OCI-LY3 (cell line): Measurements from ENCODE around the gene PLK5.

Source experiments
- H2AFZ ChIP-seq: fragments of 200-600, 300-600 bp; shearing (Covaris generic); 2 replicates; pipeline ENCODE4 v1.6.0; 2014; ENCODE audit warnings: antibody characterized with exemption, low read depth, low read length
- H3K27ac ChIP-seq: fragments of 200-600, 300-600 bp; sonication (generic); 2 replicates; pipeline ENCODE4 v1.5.1; 2014; ENCODE audit warnings: mild to moderate bottlenecking, low read length, moderate library complexity, mixed read lengths
- H3K27me3 ChIP-seq: fragments of 200-600, 300-600 bp; sonication (generic); 2 replicates; pipeline ENCODE4 v1.6.1; 2014; ENCODE audit warnings: low read depth, low read length, mixed read lengths
- H3K36me3 ChIP-seq: fragments of 200-600, 300-600 bp; sonication (generic); replicated peaks from 2 replicates; pipeline ENCODE3; 2014; ENCODE audit warnings: low read depth, low read length, mixed read lengths
- H3K4me1 ChIP-seq: fragments of 300-600, 200-600 bp; sonication (generic); 2 replicates; pipeline ENCODE4 v1.6.1; 2014; ENCODE audit warnings: low read length, mixed read lengths
- H3K4me2 ChIP-seq: fragments of 200-600, 300-600 bp; sonication (generic); 2 replicates; pipeline ENCODE4 v1.6.1; 2014; ENCODE audit warnings: low read length, mixed read lengths
- H3K4me3 ChIP-seq: fragments of 300-600, 200-600 bp; sonication (generic); 2 replicates; pipeline ENCODE4 v1.5.1; 2014; ENCODE audit warnings: antibody characterized with exemption, mild to moderate bottlenecking, low read length, moderate library complexity
- H3K79me2 ChIP-seq: fragments of 300-600, 200-600 bp; shearing (Covaris generic); 2 replicates; pipeline ENCODE4 v1.6.1; 2014; ENCODE audit warnings: mild to moderate bottlenecking, low read length, mixed read lengths
- H3K9ac ChIP-seq: fragments of 300-600, 200-600 bp; shearing (Covaris generic); 2 replicates; pipeline ENCODE4 v1.6.0; 2014; ENCODE audit warnings: mild to moderate bottlenecking, low read length, moderate library complexity
- H3K9me3 ChIP-seq: fragments of 200-600, 300-600 bp; shearing (Covaris generic); 2 replicates; pipeline ENCODE4 v1.6.1; 2014; ENCODE audit warnings: low read length, mixed read lengths; ENCODE audit not compliant: insufficient read depth
- H4K20me1 ChIP-seq: fragments of 200-600, 300-600 bp; sonication (generic); 2 replicates; pipeline ENCODE4 v1.6.1; 2016; ENCODE audit warnings: low read length, mixed read lengths; ENCODE audit not compliant: insufficient read depth
- CTCF ChIP-seq: fragments of 200-600, 300-600 bp; sonication (generic); IDR thresholded peaks from 2 replicates; pipeline ENCODE4 v1.5.1; 2014; ENCODE audit warnings: antibody characterized with exemption, low read length, low read depth
- EZH2phosphoT487 ChIP-seq: fragments of 200-600 bp; shearing (Covaris generic); IDR thresholded peaks from 2 replicates; pipeline ENCODE4 v1.6.1; 2018; ENCODE audit warnings: antibody characterized with exemption, mixed run types, low read depth

PLK5 gene

DNA sequence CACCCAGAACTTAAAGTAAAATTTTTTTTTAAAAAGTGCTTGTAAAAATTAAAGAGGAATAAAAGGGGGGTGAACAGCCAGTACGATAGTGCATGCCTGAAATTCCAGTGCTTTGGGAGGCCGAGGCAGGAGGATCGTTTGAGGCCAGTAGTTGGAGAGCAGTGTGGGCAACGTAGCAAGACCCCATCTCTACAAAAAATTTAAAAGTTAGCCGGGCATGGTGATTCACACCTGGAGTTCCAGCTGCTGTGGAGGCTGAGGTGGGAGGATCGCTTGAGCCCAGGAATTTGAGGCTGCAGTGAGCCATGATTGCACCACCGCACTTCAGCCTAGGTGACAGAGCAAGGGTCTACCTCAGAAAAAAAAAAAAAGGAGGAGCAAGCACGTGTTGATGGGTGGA lies 18.9 kb upstream of the PLK5 start:
- no peaks in the 10 kb centered on the region for H3K4me1 ChIP-seq
- peaks cover 4% of the 10 kb centered on the region; the same call in 1 of the 2 replicates for H3K27me3 ChIP-seq
- H3K27ac ChIP-seq = no peak overlapping the region
- H3K4me2 ChIP-seq = no peak overlapping the region
- no peaks in the 10 kb centered on the region for H3K9me3 ChIP-seq
- H2AFZ ChIP-seq = no peak overlapping the region
- no peaks in the 10 kb centered on the region for H3K36me3 ChIP-seq
- H3K9ac ChIP-seq = no peak overlapping the region
- no peak overlapping the region for H3K4me3 ChIP-seq
- no peaks in the 10 kb centered on the region for H4K20me1 ChIP-seq
- no peaks in the 10 kb centered on the region for H3K79me2 ChIP-seq
- no peak for TF ChIP-seq CTCF
- no peak for TF ChIP-seq EZH2phosphoT487

DNA sequence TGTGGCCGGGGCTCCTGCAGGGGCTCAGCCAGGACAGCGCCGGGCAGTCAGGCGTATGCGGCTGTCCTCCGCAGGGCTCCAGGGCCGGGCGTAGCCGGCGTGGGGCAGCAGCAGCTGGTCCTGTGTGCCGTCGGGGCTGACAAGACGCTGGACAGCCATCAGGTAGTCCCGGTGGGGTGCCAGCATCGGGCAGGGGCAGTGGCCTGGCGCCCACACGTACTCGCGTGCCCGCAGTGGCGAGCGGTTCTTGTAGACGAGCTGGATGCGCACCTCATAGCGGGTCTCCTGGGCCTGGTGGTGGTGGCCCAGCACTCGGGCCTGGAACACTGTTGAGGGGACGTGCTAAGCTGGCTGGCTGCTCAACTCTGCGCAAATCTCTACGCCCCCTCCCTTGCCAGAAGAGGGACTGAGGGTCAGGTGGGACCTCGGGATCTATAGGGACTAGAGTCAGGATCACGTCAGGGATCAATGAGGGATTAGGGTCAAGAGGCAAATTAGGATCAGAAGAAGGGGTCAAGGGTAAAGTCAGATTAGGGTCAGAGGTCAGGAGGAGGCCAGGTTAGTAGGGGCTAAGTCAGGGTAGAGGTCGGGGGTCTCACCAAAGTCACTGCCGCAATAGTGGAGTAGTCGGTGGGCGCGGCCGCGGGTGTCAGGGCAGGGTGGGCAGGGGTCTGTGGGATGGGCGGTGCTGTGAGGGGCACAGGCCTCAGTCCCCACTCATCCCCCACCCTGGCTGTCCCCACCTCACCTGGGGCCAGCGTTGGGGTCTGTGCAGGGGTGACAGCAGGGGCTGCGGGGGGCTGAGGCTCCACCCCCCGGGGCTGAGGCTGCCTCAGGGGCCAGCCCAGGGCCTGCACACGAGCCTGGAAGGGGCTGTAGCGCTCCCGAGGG lies 17.6 kb upstream of the PLK5 start:
- Histone ChIP-seq H3K9me3 (no peaks in the 10 kb centered on the region), H2AFZ (no peak overlapping the region), H3K79me2 (no peaks in the 10 kb centered on the region), H3K4me2 (no peak overlapping the region), H3K36me3 (no peaks in the 10 kb centered on the region), H3K4me1 (no peaks in the 10 kb centered on the region), H3K4me3 (no peak overlapping the region), H3K9ac (no peak overlapping the region), H3K27me3 (peaks cover 4% of the 10 kb centered on the region; the same call in 1 of the 2 replicates), H3K27ac (no peak overlapping the region), H4K20me1 (no peaks in the 10 kb centered on the region)
- TF ChIP-seq CTCF = no peak
- TF ChIP-seq EZH2phosphoT487 = no peak

DNA sequence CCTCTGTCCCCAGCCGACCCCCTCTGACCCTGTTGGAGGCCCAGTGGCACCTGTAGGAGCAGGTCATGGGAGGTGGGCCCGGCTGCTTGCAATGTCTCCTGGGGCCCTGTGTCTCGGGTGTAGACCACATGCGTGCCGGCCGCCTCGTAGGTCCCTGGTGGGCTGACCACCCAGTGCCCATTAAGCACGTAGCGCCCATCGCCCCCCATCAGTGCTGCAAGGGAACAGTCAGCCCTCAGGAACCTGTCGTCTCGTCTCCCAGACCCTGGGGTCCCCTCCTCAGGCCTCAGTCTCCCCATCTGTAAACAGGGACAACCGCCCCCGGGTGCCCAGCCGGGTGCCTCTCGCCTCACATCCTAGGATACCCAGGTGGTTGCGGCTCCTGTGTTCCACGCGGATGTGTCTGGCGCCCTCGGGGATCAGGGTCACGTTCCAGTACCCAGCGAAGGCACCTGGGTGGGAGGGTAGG lies 16.7 kb upstream of the PLK5 start:
- Histone ChIP-seq H3K9me3 (no peaks in the 10 kb centered on the region), H2AFZ (no peak overlapping the region), H3K79me2 (no peaks in the 10 kb centered on the region), H3K36me3 (no peaks in the 10 kb centered on the region), H3K4me3 (no peak overlapping the region), H3K4me2 (no peak overlapping the region), H4K20me1 (no peaks in the 10 kb centered on the region), H3K27ac (no peak overlapping the region), H3K9ac (no peak overlapping the region), H3K4me1 (no peaks in the 10 kb centered on the region), H3K27me3 (peaks cover 4% of the 10 kb centered on the region; the same call in 1 of the 2 replicates)
- TF ChIP-seq CTCF (no peak), EZH2phosphoT487 (no peak)

- TF ChIP-seq CTCF = no peak
- no peak for TF ChIP-seq EZH2phosphoT487
- no peak overlapping the region for H3K27ac ChIP-seq
- peaks cover 4% of the 10 kb centered on the region; the same call in 1 of the 2 replicates for H3K27me3 ChIP-seq
- no peaks in the 10 kb centered on the region for H3K9me3 ChIP-seq
- no peaks in the 10 kb centered on the region for H3K36me3 ChIP-seq
- H4K20me1 ChIP-seq = no peaks in the 10 kb centered on the region
- no peaks in the 10 kb centered on the region for H3K4me1 ChIP-seq
- H3K4me2 ChIP-seq = no peak overlapping the region
- no peak overlapping the region for H3K4me3 ChIP-seq
- H2AFZ ChIP-seq = no peak overlapping the region
- H3K79me2 ChIP-seq = no peaks in the 10 kb centered on the region
- no peak overlapping the region for H3K9ac ChIP-seq
Measured at GRCh38 chr19:1507763-1508506, 15.9 kb upstream of the PLK5 start.
